ENCODE data around the gene TSSK1B.
"Not testable (repeated sequence)": the region's sequence is repeated elsewhere in the genome, so short reads cannot be mapped to it uniquely, and the experiment has no call there.

TSSK1B gene, protein sequence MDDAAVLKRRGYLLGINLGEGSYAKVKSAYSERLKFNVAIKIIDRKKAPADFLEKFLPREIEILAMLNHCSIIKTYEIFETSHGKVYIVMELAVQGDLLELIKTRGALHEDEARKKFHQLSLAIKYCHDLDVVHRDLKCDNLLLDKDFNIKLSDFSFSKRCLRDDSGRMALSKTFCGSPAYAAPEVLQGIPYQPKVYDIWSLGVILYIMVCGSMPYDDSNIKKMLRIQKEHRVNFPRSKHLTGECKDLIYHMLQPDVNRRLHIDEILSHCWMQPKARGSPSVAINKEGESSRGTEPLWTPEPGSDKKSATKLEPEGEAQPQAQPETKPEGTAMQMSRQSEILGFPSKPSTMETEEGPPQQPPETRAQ

GRCh38 chr5:113434889-113435288, at the start of gene TSSK1B:
Gene TSSK1B (minus strand): TSS chr5:113434989. CDS start chr5:113434839, 150 bp downstream.
- DNase-seq: no peak

DNA sequence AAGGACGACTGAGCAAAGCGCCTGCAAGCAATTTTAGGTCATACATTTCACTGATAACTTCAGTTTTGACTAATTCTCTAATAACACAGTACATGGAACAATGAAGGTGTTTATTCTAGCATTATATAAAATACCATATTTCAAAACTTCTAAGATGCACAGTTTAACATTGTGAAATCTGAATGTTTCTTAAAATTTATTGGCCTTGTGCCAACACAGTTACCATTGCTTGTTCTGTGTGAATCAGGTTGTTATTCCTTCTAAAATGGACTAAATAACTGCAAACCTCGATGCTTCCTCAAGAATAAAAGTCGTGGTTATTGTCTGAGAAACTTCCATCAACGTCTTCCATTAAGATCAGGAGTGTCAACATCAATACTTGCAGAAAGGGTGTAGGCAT, 45.5 kb upstream of the TSSK1B start:
- DNase-seq: no peak

- no peak for DNase-seq
Observed at GRCh38 chr5:113478691-113479090, 43.9 kb upstream of the TSSK1B start.

GRCh38 chr5:113474100-113474728, 39.4 kb upstream of the TSSK1B start:
- no peak for DNase-seq

DNA sequence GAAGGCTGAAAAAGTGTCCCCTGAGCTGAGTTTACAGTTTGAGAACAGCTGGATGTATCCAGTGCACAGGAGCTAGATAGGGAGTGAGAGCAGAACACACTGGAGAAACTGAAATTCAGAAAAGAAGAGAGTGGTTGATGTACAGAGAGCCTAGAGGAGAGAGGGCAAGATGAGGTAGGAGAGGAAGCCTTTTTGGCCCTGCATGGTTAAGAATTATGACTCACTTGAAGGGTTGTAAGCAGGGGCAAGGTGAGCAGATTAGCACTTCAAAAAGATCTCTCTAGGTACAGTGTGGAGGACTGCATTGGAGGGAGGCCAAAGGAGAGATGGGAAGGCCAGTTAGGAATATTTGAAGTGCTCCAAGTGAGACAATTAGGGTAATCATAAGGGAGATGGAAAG, 28.2 kb upstream of the TSSK1B start:
- DNase-seq: no peak

DNA sequence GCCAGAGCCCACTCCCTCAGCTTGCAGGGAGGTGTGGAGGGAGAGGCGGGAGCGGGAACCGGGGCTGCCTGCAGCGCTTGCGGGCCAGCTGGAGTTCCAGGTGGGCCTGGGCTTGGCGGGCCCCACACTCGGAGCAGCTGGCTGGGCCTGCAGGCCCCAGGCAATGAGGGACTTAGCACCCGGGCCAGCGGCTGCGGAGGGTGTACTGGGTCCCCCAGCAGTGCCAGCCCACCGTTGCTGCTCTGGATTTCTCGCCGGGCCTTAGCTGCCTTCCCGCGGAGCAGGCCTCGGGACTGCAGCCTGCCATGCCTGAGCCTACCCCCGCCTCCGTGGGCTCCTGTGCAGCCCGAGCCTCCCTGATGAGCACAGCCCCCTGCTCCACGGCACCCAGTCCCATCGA, 22.3 kb upstream of the TSSK1B start:
- DNase-seq: not testable (repeated sequence)

GRCh38 chr5:113452941-113453340, 18.2 kb upstream of the TSSK1B start:
- no peak for DNase-seq

- no peak for DNase-seq
Observed at GRCh38 chr5:113451797-113452196, 17.0 kb upstream of the TSSK1B start.

- no peak for DNase-seq
Observed at GRCh38 chr5:113450929-113451328, 16.1 kb upstream of the TSSK1B start.

- DNase-seq: no peak
Observed at GRCh38 chr5:113450462-113450861, 15.7 kb upstream of the TSSK1B start.

- DNase-seq: no peak
Observed at GRCh38 chr5:113448252-113448651, 13.5 kb upstream of the TSSK1B start.

- no peak for DNase-seq
Observed at GRCh38 chr5:113447498-113448050, 12.8 kb upstream of the TSSK1B start.

DNA sequence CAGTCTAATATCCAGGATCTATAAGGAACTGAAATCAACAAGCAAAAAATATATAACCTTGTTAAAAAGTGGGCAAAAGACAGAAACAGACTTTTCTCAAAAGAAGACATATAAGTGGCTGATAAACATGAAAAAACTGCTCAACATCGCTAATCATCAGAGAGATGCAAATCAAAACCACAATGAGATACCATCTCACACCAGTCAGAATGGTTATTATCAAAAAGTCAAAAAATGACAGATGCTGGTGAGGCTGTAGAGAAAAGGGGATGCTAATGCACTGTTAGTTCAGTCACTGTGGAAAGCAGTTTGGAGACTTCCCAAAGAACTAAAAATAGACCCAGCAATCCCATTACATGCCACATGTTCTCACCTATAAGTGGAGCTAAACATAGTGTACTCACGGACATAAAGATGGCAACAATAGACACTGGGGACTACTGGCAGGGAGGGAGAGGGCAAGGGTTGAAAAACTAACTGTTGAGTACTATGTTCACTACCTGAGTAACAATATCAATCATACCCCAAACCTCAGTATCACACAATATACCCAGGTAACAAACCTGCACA, 11.7 kb upstream of the TSSK1B start:
- no peak for DNase-seq

GRCh38 chr5:113437111-113437510, 2.3 kb upstream of the TSSK1B start:
- DNase-seq: no peak

DNA sequence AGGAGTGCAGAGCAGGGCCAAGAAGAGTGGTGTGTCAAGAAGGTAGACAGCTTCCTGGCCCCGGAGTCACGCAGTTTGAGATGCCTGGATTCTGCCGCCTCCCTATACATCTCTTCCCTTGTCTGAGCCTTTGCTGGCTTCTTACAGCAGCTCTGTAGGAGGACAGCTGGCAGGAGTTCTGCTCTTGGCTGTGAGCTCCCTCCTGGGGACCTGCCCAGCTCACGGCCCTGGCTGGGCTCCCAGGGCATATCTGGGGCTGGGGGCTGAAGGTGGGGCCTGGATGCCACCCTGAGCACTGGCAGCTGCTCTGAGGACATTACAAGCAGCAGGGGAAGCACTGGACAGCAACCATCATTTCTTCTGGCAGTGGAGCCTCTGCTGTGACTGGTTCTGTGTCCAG, 786 bp upstream of the TSSK1B start:
- DNase-seq: no peak

GRCh38 chr5:113433862-113434612, 752 bp downstream of the TSSK1B start:
- DNase-seq: no peak

- DNase-seq: no peak
Observed at GRCh38 chr5:113433071-113433470, 1.7 kb downstream of the TSSK1B start.

DNA sequence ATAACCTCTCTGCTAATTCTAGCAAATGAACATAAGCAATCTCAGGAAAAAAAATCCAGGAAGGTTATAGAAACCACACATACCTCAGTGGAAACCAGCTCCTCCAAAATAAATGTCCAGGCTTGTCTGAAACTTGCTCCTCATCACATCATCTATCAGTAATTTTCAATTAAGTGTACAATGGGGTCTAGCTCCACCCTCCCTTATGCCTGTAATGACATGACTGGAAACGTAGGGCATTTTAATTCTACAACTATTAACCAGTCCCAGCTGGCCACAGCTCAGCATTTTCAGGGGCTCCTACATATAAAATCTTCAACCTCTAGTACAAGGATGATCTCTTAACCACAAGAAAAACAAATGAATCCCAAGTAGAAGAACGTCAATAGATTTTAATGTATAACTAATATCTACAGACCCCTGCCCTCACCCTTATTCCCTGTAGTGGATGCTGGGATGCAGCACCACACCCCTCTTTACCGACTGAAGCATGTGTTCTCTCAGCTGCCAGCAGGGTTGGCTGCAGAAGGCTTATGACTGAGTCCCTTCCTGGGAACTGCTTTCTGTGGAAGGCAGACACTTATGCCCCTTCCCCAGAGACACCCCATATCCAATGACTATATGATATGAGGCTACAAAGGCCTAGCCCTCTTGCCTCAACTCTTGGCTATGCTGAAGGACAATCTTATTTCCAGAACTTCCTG, 6.8 kb downstream of the TSSK1B start:
- DNase-seq: no peak

DNA sequence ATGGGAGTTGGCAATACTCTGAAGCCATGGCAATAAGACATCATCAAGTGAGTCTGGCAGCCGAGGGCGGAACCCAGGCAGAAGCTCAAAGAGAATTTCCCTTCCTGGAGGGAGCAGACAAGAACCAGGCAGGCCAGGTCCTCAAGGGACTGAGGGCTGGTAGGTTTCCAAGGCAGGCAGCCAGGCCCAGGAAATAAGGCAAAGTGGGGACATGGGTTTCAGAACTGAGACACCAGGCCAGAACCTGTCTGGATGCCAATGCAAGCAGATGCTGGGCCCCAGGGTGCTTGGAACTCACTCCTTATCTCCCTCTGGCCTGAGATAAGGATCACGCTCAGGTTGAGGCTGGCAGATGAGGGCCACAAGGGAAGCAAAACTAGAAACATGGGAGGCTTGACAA, 8.9 kb downstream of the TSSK1B start:
- no peak for DNase-seq

DNA sequence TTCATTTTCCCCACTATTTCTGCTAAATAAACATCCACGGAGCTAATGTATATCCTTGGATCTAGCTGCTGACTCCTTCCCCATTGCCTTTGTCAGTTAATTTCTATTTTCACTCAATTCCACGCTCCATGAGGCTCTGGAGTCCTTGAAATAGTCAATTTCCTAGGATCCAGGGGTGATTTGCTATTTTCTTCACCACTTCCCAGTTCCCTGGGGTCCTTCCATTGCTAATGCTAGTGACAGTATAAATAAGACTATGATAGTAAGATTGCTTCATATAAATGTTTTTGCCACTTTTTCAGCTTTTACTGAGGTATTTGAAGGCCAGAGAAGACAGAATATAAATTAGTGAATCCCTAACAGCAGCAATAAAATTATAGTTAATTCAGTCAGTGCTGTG, 13.1 kb downstream of the TSSK1B start:
- DNase-seq: no peak

DNA sequence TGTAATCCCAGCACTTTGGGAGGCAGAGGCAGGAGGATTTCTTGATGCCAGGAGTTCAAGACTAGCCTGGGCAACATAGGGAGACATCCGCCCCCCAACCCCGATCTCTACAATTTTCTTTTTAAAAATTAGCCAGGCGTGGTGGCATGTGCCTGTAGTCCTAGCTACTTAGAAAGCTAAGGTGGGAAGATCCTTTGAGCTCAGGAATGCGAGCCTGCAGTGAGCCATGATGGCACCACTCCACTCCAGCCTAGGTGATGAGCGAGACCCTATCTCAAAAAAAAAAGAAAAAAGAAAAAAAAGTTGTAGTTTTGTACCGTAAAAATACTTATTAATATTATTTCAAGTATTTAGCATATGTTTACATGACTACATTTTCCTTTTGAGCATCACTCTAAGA, 29.3 kb downstream of the TSSK1B start:
- DNase-seq: no peak

DNA sequence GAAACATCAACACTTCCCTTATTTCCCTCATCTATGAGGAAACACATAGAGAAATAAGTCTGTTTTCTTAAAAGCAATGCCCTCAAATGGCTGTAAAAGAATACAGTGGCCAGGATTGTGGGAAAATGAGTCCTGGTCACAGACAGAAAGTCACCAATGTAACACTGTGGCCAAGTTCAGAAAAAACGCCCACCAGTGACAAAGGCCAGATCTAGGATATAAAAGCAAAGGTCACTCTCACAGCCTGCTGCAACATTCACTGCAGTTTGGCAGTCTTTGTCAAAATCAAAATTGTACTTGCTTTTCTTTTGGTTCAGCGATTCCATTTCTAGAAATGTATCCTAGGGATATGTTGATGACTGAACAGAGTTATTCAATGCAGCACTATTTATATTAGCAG, 30.5 kb downstream of the TSSK1B start:
- no peak for DNase-seq

GRCh38 chr5:113397986-113398385, 36.8 kb downstream of the TSSK1B start:
- not testable (repeated sequence) for DNase-seq

All from CD4-positive, alpha-beta T cell treated with Interleukin-10 for 1 hour (primary cell).